Activated T-helper 1 cell treated with anti-CD3 and anti-CD28 coated beads, Interleukin-12 subunit alpha, Interleukin-12 subunit beta, Interleukin-2, Interleukin-4 antibody, amounts not matched to agents 30 ng/mL and 10 ng/mL and 1 ng/mL, durations not matched to agents 14 hours and 24 hours and 36 hours (primary cell): Measurements from ENCODE around the gene SYT17. TPM values are rescaled to one million over a fixed set of nuclear protein-coding genes. Genes with fewer than 3 reads are reported as not detected.

Source experiments
- DNase-seq: peaks from one replicate; pipeline ENCODE4 v3.0.0; 2021; ENCODE audit warnings: low spot score
- H3K27ac Mint-ChIP-seq: one replicate; pipeline ENCODE4 v1.8.0; 2021; ENCODE audit warnings: mild to moderate bottlenecking, mixed read lengths
- H3K27me3 Mint-ChIP-seq: one replicate; pipeline ENCODE4 v1.8.0; 2022; ENCODE audit warnings: mild to moderate bottlenecking, moderate library complexity, mixed read lengths; ENCODE audit not compliant: insufficient read depth
- H3K36me3 Mint-ChIP-seq: one replicate; pipeline ENCODE4 v1.8.0; 2021; ENCODE audit warnings: low read depth, mixed read lengths
- H3K4me1 Mint-ChIP-seq: one replicate; pipeline ENCODE4 v1.8.0; 2021; ENCODE audit warnings: low read depth, mixed read lengths
- H3K4me3 Mint-ChIP-seq: one replicate; pipeline ENCODE4 v1.8.0; 2021; ENCODE audit warnings: mild to moderate bottlenecking, moderate library complexity, mixed read lengths
- H3K9me3 Mint-ChIP-seq: one replicate; pipeline ENCODE4 v1.8.0; 2021; ENCODE audit warnings: mixed read lengths
- intact Hi-C: fragments of 100-400 bp; cut with micrococcal nuclease; formaldehyde crosslinking; loops from one replicate; pipeline ENCODE4 v1.15.1; 2024
- total RNA-seq: library from RNA; stranded (reverse); gene quantifications from 2 replicates; pipeline ENCODE4 v1.2.3, GENCODE V29; 2022

The SYT17 gene
- total RNA-seq, 1 donor from 2014 or later: 0.54 TPM

- no peak overlapping the region for H3K4me3 Mint-ChIP-seq
- no peaks in the 10 kb centered on the region for H3K4me1 Mint-ChIP-seq
- H3K27me3 Mint-ChIP-seq: peaks cover 21% of the 10 kb centered on the region
- H3K27ac Mint-ChIP-seq: no peak overlapping the region
- H3K36me3 Mint-ChIP-seq: no peaks in the 10 kb centered on the region
- no peak for DNase-seq
- intact Hi-C loops: no loop called here
- peaks cover 13% of the 10 kb centered on the region for H3K9me3 Mint-ChIP-seq
Observed at GRCh38 chr16:19145010-19145409, 23.0 kb upstream of the SYT17 start.

DNA sequence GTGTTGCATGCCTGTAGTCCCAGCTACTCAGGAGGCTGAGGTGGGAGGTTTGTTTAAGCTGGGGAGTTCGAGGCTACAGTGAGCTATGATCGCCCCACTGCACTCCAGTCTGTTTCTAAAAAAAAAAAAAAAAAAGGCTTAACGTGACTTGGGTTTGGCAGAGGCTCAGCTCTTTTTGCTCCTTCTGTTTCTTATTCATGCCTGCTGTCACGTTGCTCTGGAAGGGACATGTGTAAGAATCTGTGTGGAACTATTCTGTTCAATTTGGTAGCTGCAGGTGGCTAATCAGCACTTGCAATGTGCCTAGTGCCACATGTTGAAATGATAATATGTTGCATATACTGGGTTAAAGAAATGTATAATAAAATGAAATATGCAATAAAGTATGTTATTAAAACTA lies 20.9 kb upstream of the SYT17 start:
- Mint-ChIP-seq H3K27me3 (peaks cover 14% of the 10 kb centered on the region), H3K36me3 (no peaks in the 10 kb centered on the region), H3K4me1 (no peaks in the 10 kb centered on the region), H3K27ac (no peak overlapping the region), H3K4me3 (no peak overlapping the region), H3K9me3 (peaks cover 13% of the 10 kb centered on the region)
- no peak for DNase-seq
- intact Hi-C loops: no loop called here

- H3K4me3 Mint-ChIP-seq: no peak overlapping the region
- no peaks in the 10 kb centered on the region for H3K36me3 Mint-ChIP-seq
- peaks cover 14% of the 10 kb centered on the region for H3K27me3 Mint-ChIP-seq
- peaks cover 13% of the 10 kb centered on the region for H3K9me3 Mint-ChIP-seq
- no peaks in the 10 kb centered on the region for H3K4me1 Mint-ChIP-seq
- H3K27ac Mint-ChIP-seq: no peak overlapping the region
- intact Hi-C loops: no loop called here
- no peak for DNase-seq
Observed at GRCh38 chr16:19147627-19148026, 20.4 kb upstream of the SYT17 start.

GRCh38 chr16:19148189-19148588 lies 19.9 kb upstream of the SYT17 start:
- Mint-ChIP-seq H3K4me1 (no peaks in the 10 kb centered on the region), H3K27me3 (peaks cover 14% of the 10 kb centered on the region)

DNA sequence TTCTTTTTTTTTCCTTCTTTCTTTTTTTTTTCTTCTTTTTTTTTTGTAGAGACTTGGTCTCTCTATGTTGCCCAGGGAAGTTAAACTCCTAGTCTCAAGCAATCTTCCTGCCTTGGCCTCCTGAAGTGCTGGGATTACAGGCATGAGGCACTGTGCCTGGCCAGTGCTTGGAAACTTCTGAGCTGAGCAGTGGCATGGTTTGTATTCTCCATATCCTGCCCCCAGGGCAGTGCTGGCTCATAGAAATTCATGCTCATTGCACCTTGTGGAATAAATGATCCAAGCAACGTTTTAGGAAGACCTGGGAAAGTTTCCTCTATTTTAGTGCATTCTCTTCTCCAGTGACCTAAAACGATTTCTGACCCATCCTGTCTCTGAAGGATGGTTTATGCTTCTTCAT lies 16.7 kb upstream of the SYT17 start:
- H3K27ac Mint-ChIP-seq: no peak overlapping the region
- intact Hi-C loops: no loop called here

More at GRCh38 chr16:19148189-19148588, 19.9 kb upstream of the SYT17 start:
- no peak for DNase-seq
- Mint-ChIP-seq H3K4me3 (no peak overlapping the region), H3K36me3 (no peaks in the 10 kb centered on the region), H3K9me3 (peaks cover 13% of the 10 kb centered on the region), H3K27ac (no peak overlapping the region)
- intact Hi-C loops: no loop called here

DNA sequence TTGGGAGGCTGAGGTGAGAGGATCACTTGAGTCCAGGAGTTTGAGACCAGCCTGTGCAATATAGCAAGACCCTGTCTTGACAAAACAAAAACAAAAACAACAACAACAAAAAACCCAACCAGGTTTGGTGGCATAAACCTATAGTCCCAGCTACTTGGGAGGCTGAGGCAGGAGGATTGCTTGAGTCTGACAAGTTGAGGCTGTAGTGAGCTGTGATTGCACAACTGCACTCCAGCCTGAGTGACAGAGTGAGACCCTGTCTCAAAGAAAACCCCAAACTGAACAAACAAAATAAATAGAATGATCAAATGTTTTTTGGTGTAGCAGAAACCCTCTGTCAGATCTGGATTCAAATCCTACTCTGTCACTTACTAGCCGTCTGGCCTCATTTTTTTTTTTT lies 16.0 kb upstream of the SYT17 start:
- no peak overlapping the region for H3K27ac Mint-ChIP-seq
- peaks cover 17% of the 10 kb centered on the region for H3K9me3 Mint-ChIP-seq
- DNase-seq: no peak
- H3K27me3 Mint-ChIP-seq: peaks cover 12% of the 10 kb centered on the region
- no peaks in the 10 kb centered on the region for H3K4me1 Mint-ChIP-seq
- H3K36me3 Mint-ChIP-seq: no peaks in the 10 kb centered on the region
- intact Hi-C loops: no loop called here
- H3K4me3 Mint-ChIP-seq: no peak overlapping the region

More for the DNA sequence above, 16.7 kb upstream of the SYT17 start:
- no peak overlapping the region for H3K4me3 Mint-ChIP-seq
- no peaks in the 10 kb centered on the region for H3K4me1 Mint-ChIP-seq
- H3K9me3 Mint-ChIP-seq: peaks cover 17% of the 10 kb centered on the region
- H3K27me3 Mint-ChIP-seq: peaks cover 14% of the 10 kb centered on the region
- DNase-seq: no peak
- H3K36me3 Mint-ChIP-seq: no peaks in the 10 kb centered on the region

- Mint-ChIP-seq H3K36me3 (no peaks in the 10 kb centered on the region), H3K4me1 (no peaks in the 10 kb centered on the region), H3K4me3 (no peak overlapping the region), H3K9me3 (peaks cover 8% of the 10 kb centered on the region), H3K27ac (no peak overlapping the region), H3K27me3 (peaks cover 9% of the 10 kb centered on the region)
- no peak for DNase-seq
- intact Hi-C loops: no loop called here
Observed at GRCh38 chr16:19153876-19154275, 14.2 kb upstream of the SYT17 start.

GRCh38 chr16:19162085-19162484 lies 6.0 kb upstream of the SYT17 start:
- H3K9me3 Mint-ChIP-seq: peaks cover 6% of the 10 kb centered on the region
- intact Hi-C loops: no loop called here
- H3K4me1 Mint-ChIP-seq: no peaks in the 10 kb centered on the region
- no peak for DNase-seq
- H3K27ac Mint-ChIP-seq: no peak overlapping the region
- no peak overlapping the region for H3K4me3 Mint-ChIP-seq
- H3K36me3 Mint-ChIP-seq: no peaks in the 10 kb centered on the region
- H3K27me3 Mint-ChIP-seq: peaks cover 22% of the 10 kb centered on the region

DNA sequence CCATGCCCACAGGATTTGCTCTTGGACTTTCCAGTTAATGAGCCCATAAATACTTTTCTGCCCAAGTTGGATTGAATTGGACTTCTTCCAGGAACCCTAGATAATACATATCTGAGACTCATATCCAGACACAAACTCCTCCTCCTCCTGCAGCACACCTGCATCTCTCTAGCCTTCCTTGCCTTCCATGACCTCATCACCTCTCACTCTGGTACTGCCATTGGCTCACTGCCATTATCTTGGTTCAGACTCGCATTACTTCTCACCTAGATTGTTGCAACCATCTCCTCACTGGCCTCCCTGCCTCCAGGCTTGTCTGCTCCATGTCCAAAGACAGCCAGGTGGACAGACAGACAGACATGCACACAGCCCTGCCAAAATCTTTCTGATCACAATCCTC lies 4.8 kb upstream of the SYT17 start:
- DNase-seq: no peak
- no peaks in the 10 kb centered on the region for H3K36me3 Mint-ChIP-seq
- no peaks in the 10 kb centered on the region for H3K4me1 Mint-ChIP-seq
- H3K27ac Mint-ChIP-seq: no peak overlapping the region
- peaks cover 6% of the 10 kb centered on the region for H3K9me3 Mint-ChIP-seq
- no peak overlapping the region for H3K4me3 Mint-ChIP-seq
- H3K27me3 Mint-ChIP-seq: peaks cover 22% of the 10 kb centered on the region
- intact Hi-C loops: no loop called here

DNA sequence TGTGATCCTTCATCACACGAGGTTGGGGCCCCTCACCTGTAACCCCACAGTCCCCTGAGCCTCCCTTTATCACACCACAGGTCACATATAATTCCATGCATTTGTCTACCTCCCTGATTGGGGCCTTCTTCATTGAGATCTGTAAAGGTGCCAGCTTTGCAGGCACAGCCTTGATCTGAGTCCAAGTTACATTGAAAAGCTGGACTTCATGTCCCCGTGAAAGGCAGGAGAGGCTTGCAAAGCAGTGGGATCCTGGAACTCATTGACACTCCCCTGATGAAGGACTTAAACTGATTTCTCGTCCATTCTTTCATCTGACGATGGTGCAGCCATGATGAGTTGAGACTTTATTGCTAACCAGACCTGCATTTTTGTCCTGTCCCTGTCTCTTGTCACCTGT lies 3.8 kb upstream of the SYT17 start:
- intact Hi-C loops: no loop called here
- no peaks in the 10 kb centered on the region for H3K4me1 Mint-ChIP-seq
- H3K27ac Mint-ChIP-seq: no peak overlapping the region
- DNase-seq: no peak
- H3K4me3 Mint-ChIP-seq: no peak overlapping the region
- H3K36me3 Mint-ChIP-seq: no peaks in the 10 kb centered on the region
- peaks cover 6% of the 10 kb centered on the region for H3K9me3 Mint-ChIP-seq
- H3K27me3 Mint-ChIP-seq: peaks cover 24% of the 10 kb centered on the region

DNA sequence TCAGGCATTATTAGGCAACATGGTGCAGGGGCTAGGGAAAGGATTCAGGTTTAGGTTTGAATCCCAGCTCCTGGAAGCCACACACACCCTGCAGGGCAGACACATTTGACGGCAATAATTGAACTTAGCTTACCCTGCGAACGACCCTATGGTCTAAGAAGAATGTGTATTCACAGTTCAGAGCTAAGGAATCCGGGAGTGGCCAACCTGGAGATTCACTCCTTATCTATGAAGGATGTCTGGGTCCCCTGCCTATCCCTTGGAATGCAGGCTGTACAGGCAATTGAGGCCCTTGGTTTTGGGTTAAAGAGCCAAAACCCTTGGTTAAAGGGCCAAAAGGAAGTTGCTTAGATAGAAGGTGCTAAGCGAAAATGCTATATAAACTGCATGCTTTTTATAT lies 2.9 kb upstream of the SYT17 start:
- Mint-ChIP-seq H3K4me1 (no peaks in the 10 kb centered on the region), H3K27me3 (peaks cover 32% of the 10 kb centered on the region), H3K27ac (no peak overlapping the region), H3K4me3 (no peak overlapping the region), H3K36me3 (no peaks in the 10 kb centered on the region), H3K9me3 (peaks cover 6% of the 10 kb centered on the region)
- DNase-seq: no peak
- intact Hi-C loops: loop anchor here (5.0 kb wide), 3 partner anchors 33 to 357 kb away; partner anchors contain the start of genes CCP110 and GDE1

- intact Hi-C loops: loop anchor here (5.0 kb wide), 3 partner anchors 34 to 356 kb away; partner anchors contain the start of genes CCP110 and GDE1
- H3K4me3 Mint-ChIP-seq: no peak overlapping the region
Observed at GRCh38 chr16:19166500-19166899, 1.5 kb upstream of the SYT17 start.

GRCh38 chr16:19168371-19169081 lies 486 bp downstream of the SYT17 start:
- Mint-ChIP-seq H3K4me1 (no peaks in the 10 kb centered on the region), H3K27me3 (peaks cover 33% of the 10 kb centered on the region), H3K36me3 (no peaks in the 10 kb centered on the region), H3K27ac (no peak overlapping the region), H3K4me3 (no peak overlapping the region), H3K9me3 (peaks cover under 1% of the 10 kb centered on the region)
- intact Hi-C loops: loop anchor here (5.0 kb wide), 3 partner anchors 36 to 354 kb away; partner anchors contain the start of genes CCP110 and GDE1
- DNase-seq: no peak

More at GRCh38 chr16:19166500-19166899, 1.5 kb upstream of the SYT17 start:
- Mint-ChIP-seq H3K27me3 (peaks cover 39% of the 10 kb centered on the region), H3K27ac (no peak overlapping the region), H3K9me3 (peaks cover 6% of the 10 kb centered on the region), H3K36me3 (no peaks in the 10 kb centered on the region), H3K4me1 (no peaks in the 10 kb centered on the region)
- DNase-seq: no peak
